Non-pigmented ciliary epithelial cell (primary cell): ENCODE results near the gene RASSF8.

ENCODE experiments used
- DNase-seq: peaks from one replicate; pipeline ENCODE4 v3.0.0-alpha.2; 2010; ENCODE audit warnings: low read depth

RASSF8 gene

GRCh38 chr12:25962932-25963525, 4.5 kb downstream of the RASSF8 start:
- DNase-seq, result no peak

GRCh38 chr12:25965682-25966081, 7.2 kb downstream of the RASSF8 start:
- no peak for DNase-seq

GRCh38 chr12:25970082-25970481, 11.6 kb downstream of the RASSF8 start:
- no peak for DNase-seq

- no peak for DNase-seq
Observed at GRCh38 chr12:25970916-25971653, 12.6 kb downstream of the RASSF8 start.

- DNase-seq, result no peak
Observed at GRCh38 chr12:25971654-25972041, 13.2 kb downstream of the RASSF8 start.

- no peak for DNase-seq
Observed at GRCh38 chr12:25972783-25973182, 14.3 kb downstream of the RASSF8 start.

- no peak for DNase-seq
Observed at GRCh38 chr12:25975179-25975578, 16.7 kb downstream of the RASSF8 start.

GRCh38 chr12:25975682-25976081, 17.2 kb downstream of the RASSF8 start:
- DNase-seq, result no peak

GRCh38 chr12:25976289-25976688, 17.8 kb downstream of the RASSF8 start:
- DNase-seq, result no peak

GRCh38 chr12:25977047-25977446, 18.6 kb downstream of the RASSF8 start:
- DNase-seq, result no peak

- DNase-seq, result no peak
Observed at GRCh38 chr12:25979059-25979458, 20.6 kb downstream of the RASSF8 start.

- no peak for DNase-seq
Observed at GRCh38 chr12:25979563-25979962, 21.1 kb downstream of the RASSF8 start.

- DNase-seq, result no peak
Observed at GRCh38 chr12:25980035-25980434, 21.6 kb downstream of the RASSF8 start.

- DNase-seq, result no peak
Observed at GRCh38 chr12:25981597-25981996, 23.1 kb downstream of the RASSF8 start.

GRCh38 chr12:25982416-25982815, 23.9 kb downstream of the RASSF8 start:
- DNase-seq, result no peak

- DNase-seq, result no peak
Observed at GRCh38 chr12:25983625-25984024, 25.1 kb downstream of the RASSF8 start.

GRCh38 chr12:25984759-25985158, 26.3 kb downstream of the RASSF8 start:
- DNase-seq, result no peak

GRCh38 chr12:25985316-25986175, 27.1 kb downstream of the RASSF8 start:
- no peak for DNase-seq

GRCh38 chr12:25986180-25986579, 27.7 kb downstream of the RASSF8 start:
- DNase-seq, result no peak

GRCh38 chr12:25988505-25988904, 30.0 kb downstream of the RASSF8 start:
- DNase-seq, result no peak

- DNase-seq, result no peak
Observed at GRCh38 chr12:25990495-25990894, 32.0 kb downstream of the RASSF8 start.

- no peak for DNase-seq
Observed at GRCh38 chr12:25992026-25992782, 33.7 kb downstream of the RASSF8 start.
